ENCODE results near the gene POLQ.
A peak's percentile ranks its signal among the peaks of the same experiment; 100 is the strongest.
"Not testable (repeated sequence)": the region's sequence is repeated elsewhere in the genome, so short reads cannot be mapped to it uniquely, and the experiment has no call there.

POLQ gene

DNA sequence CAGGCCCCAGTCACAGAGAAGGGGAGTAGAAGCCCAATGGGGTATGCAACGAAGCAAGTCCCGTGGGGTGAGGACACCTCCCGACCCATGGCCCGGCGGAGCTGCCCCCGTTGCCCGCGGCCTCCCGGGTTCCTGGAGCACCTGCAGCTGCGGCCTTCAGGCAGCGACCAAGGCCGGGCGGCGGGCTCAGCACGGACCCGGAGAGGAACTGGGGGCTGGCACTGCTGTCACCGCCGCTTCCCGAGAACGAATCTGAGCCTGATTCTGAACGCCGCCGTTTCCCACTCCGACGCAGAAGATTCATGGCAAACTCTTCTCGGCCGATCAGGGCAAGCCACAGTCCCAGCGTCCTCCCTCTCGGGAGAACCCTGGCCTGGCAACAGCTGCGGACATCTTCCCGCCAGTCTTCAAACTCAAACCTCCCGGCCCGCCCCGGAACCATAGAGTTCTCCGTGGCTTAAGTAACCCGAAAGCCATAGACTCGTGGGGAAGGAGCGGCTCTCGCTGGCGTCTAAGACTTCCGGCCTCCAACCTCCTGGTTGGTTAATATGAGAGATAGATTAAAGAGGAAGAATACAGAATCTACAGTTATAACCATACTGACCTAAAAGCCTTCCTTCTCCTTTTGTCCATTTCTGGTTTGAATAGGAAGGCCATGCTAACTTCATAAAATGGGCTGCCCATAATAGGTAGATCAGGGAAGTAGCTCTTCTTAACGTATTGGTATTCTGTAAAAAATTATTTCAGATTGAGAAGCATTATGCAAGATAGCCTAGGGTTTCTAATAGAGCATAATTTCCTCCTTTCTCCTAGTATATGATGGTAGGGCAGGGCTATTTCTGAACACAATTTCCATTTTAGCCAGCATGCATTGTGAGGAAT, at the start of gene POLQ:
TSS of gene POLQ (minus strand) at position 415 of the 882 bp plus-strand sequence. CDS start at position 304, 111 bp downstream.
- DNase-seq (ENCODE audit: low spot score): peak; percentile 94

- no peak for DNase-seq (ENCODE audit: low spot score)
Measured at GRCh38 chr3:121594850-121595249, 49.1 kb upstream of the POLQ start.

GRCh38 chr3:121593806-121594205, 48.0 kb upstream of the POLQ start:
- DNase-seq (ENCODE audit: low spot score): not testable (repeated sequence)

- no peak for DNase-seq (ENCODE audit: low spot score)
Measured at GRCh38 chr3:121592856-121593702, 47.3 kb upstream of the POLQ start, which contains the start of gene FBXO40. Gene FBXO40, plus strand, starts transcription at chr3:121593379. Its CDS starts 27,197 bp downstream, at chr3:121620576.

DNA sequence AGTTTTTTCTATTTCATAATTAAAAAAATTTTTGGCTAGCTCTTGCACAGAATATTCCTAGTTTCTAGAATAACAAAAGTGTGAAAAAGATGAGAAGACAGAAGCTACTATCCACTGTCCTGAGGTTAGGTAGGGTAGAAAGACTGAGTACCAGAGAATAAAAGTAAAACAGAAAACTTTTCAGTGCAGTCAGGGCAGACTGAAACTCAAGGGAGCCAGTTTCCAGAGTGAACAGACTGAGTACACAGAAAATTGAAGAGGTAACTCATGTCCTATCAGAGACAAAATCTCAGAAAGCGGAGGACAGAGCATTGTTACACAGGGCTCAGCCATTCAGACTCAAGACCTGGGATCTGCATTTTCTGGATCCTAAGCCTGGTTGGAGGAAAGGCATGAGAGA, 38.6 kb upstream of the POLQ start:
- DNase-seq (ENCODE audit: low spot score): no peak

DNA sequence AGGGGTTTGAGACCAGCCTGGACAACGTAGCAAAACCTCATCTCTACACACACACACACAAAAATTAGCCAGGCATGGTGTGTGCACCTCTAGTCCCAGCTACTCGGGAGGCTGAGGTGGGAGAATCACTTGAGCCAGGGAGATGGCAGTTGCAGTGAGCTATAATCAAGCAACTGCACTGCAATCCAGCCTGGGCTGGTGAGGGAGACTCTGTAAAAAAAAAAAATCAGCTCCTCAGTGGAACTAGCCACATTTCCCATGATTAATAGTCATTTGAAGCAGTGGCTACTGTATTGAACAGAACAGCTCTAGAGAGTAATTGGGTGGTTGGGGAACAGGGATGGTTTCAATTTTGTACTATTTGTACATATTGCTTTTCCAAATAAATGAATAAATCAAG, 35.9 kb upstream of the POLQ start:
- no peak for DNase-seq (ENCODE audit: low spot score)

DNA sequence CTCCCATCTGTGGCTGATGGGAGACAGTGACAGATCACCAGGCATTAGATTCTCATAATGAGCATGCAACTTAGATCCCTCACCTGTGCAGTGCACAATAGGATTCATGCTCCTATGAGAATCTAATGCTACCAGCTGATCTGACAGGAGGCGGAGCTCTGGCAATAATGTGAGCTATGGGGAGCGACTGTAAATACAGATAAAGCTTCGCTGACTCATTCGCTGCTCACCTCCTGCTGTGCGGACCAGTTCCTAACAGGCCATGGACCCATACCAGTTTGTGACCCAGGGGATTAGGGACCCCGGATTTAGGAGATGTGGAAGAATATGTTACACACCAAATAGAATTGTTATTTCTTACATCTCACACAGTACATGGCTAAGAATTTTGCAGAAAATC, 28.7 kb upstream of the POLQ start:
- no peak for DNase-seq (ENCODE audit: low spot score)

GRCh38 chr3:121567649-121568048, 21.9 kb upstream of the POLQ start, which contains the start of gene ARGFX:
Gene ARGFX, plus strand, starts transcription at chr3:121567949. Its CDS starts 2,765 bp downstream, at chr3:121570714.
- no peak for DNase-seq (ENCODE audit: low spot score)

- no peak for DNase-seq (ENCODE audit: low spot score)
Measured at GRCh38 chr3:121566773-121567172, 21.0 kb upstream of the POLQ start.

- DNase-seq (ENCODE audit: low spot score): no peak
Measured at GRCh38 chr3:121562148-121562547, 16.4 kb upstream of the POLQ start.

DNA sequence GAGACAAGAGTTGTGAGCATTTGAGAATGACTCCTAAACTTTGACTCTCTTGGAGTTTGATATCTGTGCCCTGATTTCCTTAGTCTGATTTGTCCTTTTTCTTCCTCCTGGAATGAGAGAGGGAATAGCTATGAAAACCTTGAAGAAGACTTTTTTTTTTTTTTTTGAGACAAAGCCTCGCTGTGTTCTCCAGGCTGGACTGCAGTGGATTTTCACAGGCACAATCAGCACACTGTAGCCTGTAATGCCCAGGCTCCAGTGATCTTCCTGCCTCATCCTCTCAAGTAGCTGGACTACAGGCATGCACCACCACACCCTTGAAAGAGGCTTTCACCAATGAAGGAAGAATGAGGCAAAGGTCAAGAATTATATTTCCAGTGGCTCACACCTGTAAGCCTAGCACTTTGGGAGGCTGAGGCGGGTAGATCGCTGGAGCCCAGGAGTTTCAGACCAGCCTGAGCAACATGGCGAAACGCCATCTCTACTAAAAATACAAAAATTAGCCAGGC, 11.7 kb upstream of the POLQ start:
- DNase-seq (ENCODE audit: low spot score): no peak

DNA sequence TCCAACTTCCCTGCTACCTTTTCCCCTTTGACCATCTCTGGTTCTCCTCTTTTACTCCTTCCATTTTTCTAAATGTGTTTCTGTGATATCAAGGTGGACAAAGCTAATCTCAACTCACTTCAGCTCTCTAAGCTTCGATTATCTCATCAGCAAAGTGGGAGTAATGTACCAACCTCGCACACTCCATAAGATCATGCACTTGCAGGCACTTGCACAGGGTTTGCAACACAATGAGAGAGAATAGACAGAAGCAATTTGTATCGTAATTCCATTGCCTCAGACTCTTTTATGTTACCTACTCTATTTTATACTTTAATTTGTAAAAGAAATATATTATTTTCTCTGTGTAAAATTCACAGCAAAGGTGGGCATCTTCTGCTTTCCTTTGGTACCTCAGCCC, 7.0 kb upstream of the POLQ start:
- DNase-seq (ENCODE audit: low spot score): no peak

- no peak for DNase-seq (ENCODE audit: low spot score)
Measured at GRCh38 chr3:121552379-121552778, 6.6 kb upstream of the POLQ start.

- DNase-seq (ENCODE audit: low spot score): peak; percentile 35
Measured at GRCh38 chr3:121545049-121545573, 677 bp downstream of the POLQ start.

DNA sequence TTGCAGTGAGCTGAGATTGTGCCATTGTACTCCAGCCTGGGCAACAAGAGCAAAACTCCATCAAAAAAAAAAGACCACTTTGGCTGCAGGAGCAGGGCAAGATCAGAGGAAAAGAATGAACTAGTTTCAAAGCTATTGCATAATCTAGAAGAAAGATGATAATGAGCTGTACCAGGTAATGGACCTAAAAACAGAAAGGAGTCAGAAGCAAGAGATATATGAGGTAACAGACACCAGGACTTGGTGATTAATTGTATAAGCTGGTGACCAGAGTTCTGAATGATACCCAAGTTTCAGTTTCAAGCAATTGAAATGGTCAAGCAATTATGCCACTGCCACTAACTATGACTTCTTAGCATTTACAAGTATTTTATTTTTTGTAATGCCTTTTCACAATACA, 2.9 kb downstream of the POLQ start:
- no peak for DNase-seq (ENCODE audit: low spot score)

DNA sequence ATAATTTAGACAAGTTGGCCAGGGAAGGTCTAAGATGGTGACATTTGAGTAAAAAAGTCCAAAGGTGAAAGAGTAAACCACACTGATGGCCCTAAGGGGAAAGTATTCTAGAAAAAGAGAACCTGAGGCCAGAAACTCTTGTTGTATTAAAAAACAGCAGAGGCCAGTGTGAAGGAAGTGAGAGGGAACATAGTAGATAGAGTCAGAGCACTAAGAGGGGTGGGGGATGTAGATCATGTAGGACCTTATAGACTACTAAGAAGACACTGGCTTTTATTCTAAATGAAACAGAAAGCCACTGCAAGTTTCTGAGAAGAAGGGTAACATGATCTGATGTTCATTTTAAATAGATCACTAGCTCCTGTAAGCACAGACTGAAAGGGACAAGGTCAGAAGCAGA, 14.5 kb downstream of the POLQ start:
- DNase-seq (ENCODE audit: low spot score): no peak

- peak; percentile 44 for DNase-seq (ENCODE audit: low spot score)
Measured at GRCh38 chr3:121529308-121529707, 16.5 kb downstream of the POLQ start.

DNA sequence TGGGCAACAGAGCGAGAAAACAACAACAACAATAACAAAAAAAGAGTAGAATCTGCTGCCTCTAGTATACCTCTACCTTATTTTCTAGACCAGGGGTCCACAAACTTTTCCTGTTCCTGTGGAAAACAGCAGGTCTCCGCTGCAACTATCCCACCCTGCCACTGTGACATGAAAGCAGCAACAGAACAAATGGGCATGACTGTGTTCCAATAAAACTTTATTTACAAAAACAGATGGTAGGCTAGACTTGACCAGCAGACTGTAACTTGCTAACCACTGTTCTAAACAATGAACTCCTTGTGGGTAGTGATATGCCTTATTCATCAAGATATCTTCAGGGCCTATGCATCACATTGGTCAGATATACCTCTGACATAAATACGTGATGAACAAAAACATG, 25.3 kb downstream of the POLQ start:
- no peak for DNase-seq (ENCODE audit: low spot score)

GRCh38 chr3:121517953-121518655, 27.7 kb downstream of the POLQ start:
- no peak for DNase-seq (ENCODE audit: low spot score)

DNA sequence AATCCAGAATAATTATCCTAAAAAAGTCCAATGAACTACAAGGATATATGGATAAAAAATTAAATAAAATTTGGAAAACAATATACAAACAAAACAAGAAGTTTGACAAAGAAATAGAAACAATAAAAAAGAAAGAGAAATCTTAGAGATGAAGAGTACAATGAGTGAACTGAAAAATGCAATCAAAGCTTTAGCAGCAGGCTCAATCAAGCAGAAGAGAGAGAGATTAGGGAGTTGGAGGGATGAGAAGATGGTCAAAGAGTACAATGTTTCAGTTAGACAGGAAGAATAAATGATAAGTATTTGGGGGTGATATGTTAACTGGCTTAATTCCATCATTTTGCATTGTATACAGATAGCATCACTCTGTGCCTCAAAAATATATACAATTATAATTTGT, 29.9 kb downstream of the POLQ start:
- no peak for DNase-seq (ENCODE audit: low spot score)

DNA sequence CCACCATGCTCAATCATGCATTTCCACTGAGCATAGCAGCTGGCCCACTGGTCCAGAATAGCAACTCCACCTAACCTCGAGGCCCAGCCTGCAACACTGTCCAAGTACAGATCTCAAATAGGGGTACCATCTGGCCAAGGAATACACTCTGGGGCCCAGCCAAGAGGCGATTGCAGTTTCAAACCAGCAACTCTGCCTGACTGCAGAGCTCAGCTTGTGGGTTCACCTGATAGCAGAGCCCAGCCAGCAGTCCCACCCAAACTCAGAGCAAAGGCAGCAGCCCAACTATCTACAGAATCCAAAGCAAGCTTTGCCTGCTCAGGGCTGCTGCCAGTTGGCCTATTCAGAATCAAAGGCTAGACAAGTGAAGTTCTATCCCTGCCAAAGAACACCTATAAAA, 30.5 kb downstream of the POLQ start:
- DNase-seq (ENCODE audit: low spot score): no peak

DNA sequence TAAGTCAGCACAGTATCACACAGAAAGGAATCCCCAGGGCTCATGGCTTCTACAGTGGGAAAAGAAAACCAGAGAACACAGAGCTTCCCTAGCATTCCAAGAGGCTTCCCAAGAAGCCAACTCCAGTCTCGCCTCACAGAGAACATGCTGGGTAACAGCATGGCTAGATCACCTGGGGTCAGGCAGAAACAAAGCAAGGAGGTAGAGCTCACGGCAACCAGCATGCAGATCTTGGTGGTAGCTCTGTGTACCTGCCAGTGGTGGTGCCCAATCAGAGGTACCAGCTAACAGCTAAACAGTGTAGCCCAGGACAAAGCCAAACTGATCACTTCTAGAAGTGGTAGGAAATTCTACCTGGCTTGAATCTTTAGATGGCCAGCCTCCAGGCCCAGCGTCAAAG, 31.3 kb downstream of the POLQ start:
- no peak for DNase-seq (ENCODE audit: low spot score)

All from AG08396 (cell line).